ENCODE data around the gene FDX1. TPM values are rescaled to one million over a fixed set of nuclear protein-coding genes. Genes with fewer than 3 reads are reported as not detected.
A peak's percentile ranks its signal among the peaks of the same experiment; 100 is the strongest.
"Not testable (repeated sequence)": the region's sequence is repeated elsewhere in the genome, so short reads cannot be mapped to it uniquely, and the experiment has no call there.

FDX1 gene
- 10 to 100 TPM; 12.8 to 21.2 TPM for total RNA-seq

GRCh38 chr11:110429731-110430266, at the start of gene FDX1:
FDX1 (plus strand) TSS chr11:110429948; CDS start chr11:110430121, 173 bp downstream.
- under 1% methylated on average over 49 of the region's 65 CpGs for WGBS
- Histone ChIP-seq H3K27me3 (replicated peaks; ENCODE audit: insufficient read depth) (no peaks in the 10 kb centered on the region), H3K27ac (peak within 1 kb of the TSS; percentile 90 to 92), H3K9me3 (no peaks in the 10 kb centered on the region), H3K36me3 (no peaks in the 10 kb centered on the region), H3K4me1 (replicated peaks) (no peaks in the 10 kb centered on the region), H3K4me3 (peak within 1 kb of the TSS; percentile 79 to 89)
- TF ChIP-seq POLR2AphosphoS5 (IDR thresholded peaks at IDR 0.05) (peak; percentile 53), CTCF (IDR thresholded peaks at IDR 0.05) (peak; percentile 32 to 79 (median 58)), POLR2A (IDR thresholded peaks at IDR 0.05) (peak; percentile 57)
- intact Hi-C loops (cut with DNase I), result loop anchor here (5.0 to 10.0 kb wide), 4 partner anchors 57 to 487 kb away; partner anchors contain the start of gene RDX
- DNase-seq (ENCODE audit: low spot score), result peak; percentile 76

GRCh38 chr11:110380836-110381622, 48.7 kb upstream of the FDX1 start:
- Histone ChIP-seq H3K4me1 (replicated peaks) (no peaks in the 10 kb centered on the region), H3K27ac (no peak overlapping the region)

GRCh38 chr11:110388231-110388630, 41.5 kb upstream of the FDX1 start:
- 76% methylated on average over 9 of the region's 9 CpGs for WGBS
- DNase-seq (ENCODE audit: low spot score); H3K36me3 ChIP-seq; intact Hi-C loops (cut with DNase I); H3K4me3 ChIP-seq; H3K27ac ChIP-seq; H3K9me3 ChIP-seq; H3K4me1 ChIP-seq (replicated peaks); H3K27me3 ChIP-seq (replicated peaks; ENCODE audit: insufficient read depth): not testable (repeated sequence)

More at GRCh38 chr11:110380836-110381622, 48.7 kb upstream of the FDX1 start:
- DNase-seq (ENCODE audit: low spot score), result no peak
- intact Hi-C loops (cut with DNase I), result no loop called here
- no peaks in the 10 kb centered on the region for H3K27me3 ChIP-seq (replicated peaks; ENCODE audit: insufficient read depth)
- TF ChIP-seq POLR2A (IDR thresholded peaks at IDR 0.05), result no peak
- TF ChIP-seq CTCF (IDR thresholded peaks at IDR 0.05), result no peak
- no peak for TF ChIP-seq POLR2AphosphoS5 (IDR thresholded peaks at IDR 0.05)
- no peaks in the 10 kb centered on the region for H3K9me3 ChIP-seq
- H3K4me3 ChIP-seq, result no peak overlapping the region
- 85% methylated on average over 4 of the region's 4 CpGs for WGBS
- no peaks in the 10 kb centered on the region for H3K36me3 ChIP-seq

- Histone ChIP-seq H3K9me3 (no peaks in the 10 kb centered on the region), H3K4me1 (replicated peaks) (no peaks in the 10 kb centered on the region), H3K4me3 (no peak overlapping the region), H3K27me3 (replicated peaks; ENCODE audit: insufficient read depth) (no peaks in the 10 kb centered on the region), H3K27ac (no peak overlapping the region), H3K36me3 (no peaks in the 10 kb centered on the region)
- 59% methylated on average over 4 of the region's 4 CpGs for WGBS
- intact Hi-C loops (cut with DNase I), result no loop called here
- TF ChIP-seq POLR2A (IDR thresholded peaks at IDR 0.05) (no peak), CTCF (IDR thresholded peaks at IDR 0.05) (no peak), POLR2AphosphoS5 (IDR thresholded peaks at IDR 0.05) (no peak)
- DNase-seq (ENCODE audit: low spot score), result no peak
Observed at GRCh38 chr11:110389965-110390364, 39.8 kb upstream of the FDX1 start.

- TF ChIP-seq POLR2A (IDR thresholded peaks at IDR 0.05), result no peak
- no peak for TF ChIP-seq CTCF (IDR thresholded peaks at IDR 0.05)
- no peak for TF ChIP-seq POLR2AphosphoS5 (IDR thresholded peaks at IDR 0.05)
- Histone ChIP-seq H3K4me3 (no peak overlapping the region), H3K36me3 (no peaks in the 10 kb centered on the region), H3K4me1 (replicated peaks) (no peaks in the 10 kb centered on the region), H3K27ac (no peak overlapping the region), H3K27me3 (replicated peaks; ENCODE audit: insufficient read depth) (no peaks in the 10 kb centered on the region), H3K9me3 (no peaks in the 10 kb centered on the region)
- WGBS, result 86% methylated on average over 3 of the region's 3 CpGs
- no peak for DNase-seq (ENCODE audit: low spot score)
- intact Hi-C loops (cut with DNase I), result no loop called here
Observed at GRCh38 chr11:110392056-110392455, 37.7 kb upstream of the FDX1 start.

- H3K9me3 ChIP-seq; intact Hi-C loops (cut with DNase I); H3K4me1 ChIP-seq (replicated peaks); H3K27ac ChIP-seq; H3K4me3 ChIP-seq; H3K27me3 ChIP-seq (replicated peaks; ENCODE audit: insufficient read depth); H3K36me3 ChIP-seq; DNase-seq (ENCODE audit: low spot score): not testable (repeated sequence)
- 53% methylated on average over 8 of the region's 8 CpGs for WGBS
Observed at GRCh38 chr11:110397668-110398286, 32.0 kb upstream of the FDX1 start.

- H3K4me1 ChIP-seq (replicated peaks); intact Hi-C loops (cut with DNase I); H3K4me3 ChIP-seq; H3K9me3 ChIP-seq; H3K27ac ChIP-seq; H3K27me3 ChIP-seq (replicated peaks; ENCODE audit: insufficient read depth); H3K36me3 ChIP-seq; DNase-seq (ENCODE audit: low spot score): not testable (repeated sequence)
- 98% methylated on average over 5 of the region's 5 CpGs for WGBS
Observed at GRCh38 chr11:110403585-110403984, 26.2 kb upstream of the FDX1 start.

- H3K27me3 ChIP-seq (replicated peaks; ENCODE audit: insufficient read depth); H3K36me3 ChIP-seq; intact Hi-C loops (cut with DNase I); H3K27ac ChIP-seq; H3K9me3 ChIP-seq; H3K4me3 ChIP-seq; H3K4me1 ChIP-seq (replicated peaks); DNase-seq (ENCODE audit: low spot score): not testable (repeated sequence)
- 71% methylated on average over 4 of the region's 4 CpGs for WGBS
Observed at GRCh38 chr11:110405636-110406035, 24.1 kb upstream of the FDX1 start.
